ENCODE measurements around the gene ZNF407.
A peak's percentile ranks its signal among the peaks of the same experiment; 100 is the strongest.
"Not testable (repeated sequence)": the region's sequence is repeated elsewhere in the genome, so short reads cannot be mapped to it uniquely, and the experiment has no call there.

Gene ZNF407

DNA sequence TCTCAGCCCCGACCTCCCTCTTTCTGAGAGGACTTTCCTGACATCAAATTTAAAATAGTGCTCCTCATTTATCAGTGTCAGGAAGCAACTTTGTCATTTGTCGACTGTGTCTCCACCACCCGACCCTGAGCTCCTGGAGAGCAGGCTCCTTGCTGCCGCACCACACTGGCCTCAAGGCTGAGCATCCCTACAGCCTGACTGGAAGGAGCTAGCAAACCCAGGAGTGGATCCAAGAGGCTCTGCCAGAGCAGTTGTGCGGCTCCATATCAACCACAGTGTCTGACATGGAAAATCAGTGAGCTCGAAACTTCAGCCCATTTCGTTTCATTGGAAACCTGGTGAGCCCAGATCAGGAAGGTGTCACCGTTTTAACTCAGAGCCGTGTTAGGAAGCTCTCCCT is 486.1 kb downstream of the ZNF407 start:
- DNase-seq = peak; percentile 0

DNA sequence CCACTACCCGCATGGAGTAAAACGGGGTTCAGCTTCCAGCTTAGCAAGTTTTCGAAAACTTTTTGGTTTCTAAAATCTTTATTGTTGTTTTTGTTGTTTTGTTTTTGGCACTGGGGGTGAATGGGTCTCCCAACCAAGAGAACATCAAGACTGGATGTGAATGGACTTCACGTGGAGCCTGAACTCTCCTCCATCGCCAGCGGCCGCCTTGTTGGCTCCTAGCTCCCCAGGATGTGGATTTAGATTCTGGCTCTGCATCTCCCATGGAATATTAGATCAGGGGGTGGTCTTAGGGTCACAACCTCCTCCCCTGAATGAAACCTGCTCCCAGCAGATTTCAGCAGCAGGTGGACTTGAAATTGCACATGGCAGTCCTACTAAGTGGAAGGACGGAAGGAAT is 488.0 kb downstream of the ZNF407 start:
- DNase-seq = not testable (repeated sequence)

DNA sequence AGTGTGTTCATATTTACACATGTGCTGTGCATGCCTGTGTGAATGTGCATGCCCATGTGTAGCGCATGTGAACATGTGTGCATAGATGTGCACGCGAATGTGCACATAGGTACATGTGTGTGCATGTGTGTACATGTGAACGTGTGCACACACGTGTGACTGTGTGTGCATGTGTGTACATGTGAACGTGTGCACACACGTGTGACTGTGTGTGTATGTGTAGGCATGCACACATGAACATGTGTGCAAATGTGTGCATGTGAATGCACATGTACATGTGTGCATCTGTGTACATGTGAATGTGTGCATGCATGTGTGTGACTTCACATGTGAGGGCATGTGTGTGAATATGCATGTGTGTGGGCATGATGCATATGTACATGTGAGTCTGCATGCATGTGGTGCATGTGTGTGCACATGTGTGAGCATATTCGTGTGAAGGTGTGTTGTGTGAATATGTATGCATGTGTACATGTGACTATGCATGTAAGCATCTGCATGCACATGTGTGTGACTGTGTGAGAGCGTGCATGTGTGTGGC is 488.9 kb downstream of the ZNF407 start:
- no peak for DNase-seq

DNA sequence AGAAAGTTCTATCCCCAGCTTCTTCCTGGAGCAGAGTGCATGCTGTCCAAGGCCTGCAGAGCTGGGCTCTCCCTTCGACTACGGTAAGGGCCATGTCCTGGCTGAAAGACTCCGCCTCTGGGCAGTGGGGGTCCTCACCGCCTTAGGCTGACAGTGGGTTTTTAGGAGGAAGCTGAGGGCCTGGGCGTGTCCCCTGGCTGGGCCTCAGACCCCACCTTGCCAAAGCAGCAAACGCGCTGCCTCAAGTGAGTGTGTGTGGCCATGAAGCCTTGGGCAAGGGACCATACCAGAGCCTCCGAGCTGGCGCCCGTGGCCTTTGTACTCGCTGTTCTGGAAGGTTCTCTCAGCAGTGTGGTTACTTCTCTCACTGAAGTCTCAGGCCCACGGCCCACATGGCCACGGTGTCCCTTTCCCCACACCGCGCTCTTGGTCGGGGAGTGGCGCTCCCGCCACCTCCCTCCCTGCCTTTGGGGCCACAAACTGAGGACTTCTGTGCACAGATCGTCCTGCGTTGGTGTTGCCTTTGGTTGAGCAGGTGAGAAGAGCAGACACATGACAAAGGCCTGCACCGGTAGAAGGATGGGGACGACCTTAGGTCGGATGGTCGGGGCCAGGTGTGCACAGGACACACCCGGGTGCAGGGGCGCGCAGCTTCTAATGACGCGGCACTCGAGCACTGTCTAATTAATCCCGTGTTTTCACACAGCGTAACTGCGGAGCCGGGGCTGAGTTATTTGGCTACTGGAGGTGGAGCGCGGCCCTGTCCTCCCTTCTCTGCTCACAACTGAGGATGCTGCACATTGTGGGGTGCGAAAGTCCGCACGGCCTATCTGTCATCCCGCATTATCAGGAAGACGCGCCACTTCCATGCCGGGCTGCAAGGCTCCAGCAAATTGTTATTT is 489.7 kb downstream of the ZNF407 start:
- DNase-seq = peak; percentile 6

DNA sequence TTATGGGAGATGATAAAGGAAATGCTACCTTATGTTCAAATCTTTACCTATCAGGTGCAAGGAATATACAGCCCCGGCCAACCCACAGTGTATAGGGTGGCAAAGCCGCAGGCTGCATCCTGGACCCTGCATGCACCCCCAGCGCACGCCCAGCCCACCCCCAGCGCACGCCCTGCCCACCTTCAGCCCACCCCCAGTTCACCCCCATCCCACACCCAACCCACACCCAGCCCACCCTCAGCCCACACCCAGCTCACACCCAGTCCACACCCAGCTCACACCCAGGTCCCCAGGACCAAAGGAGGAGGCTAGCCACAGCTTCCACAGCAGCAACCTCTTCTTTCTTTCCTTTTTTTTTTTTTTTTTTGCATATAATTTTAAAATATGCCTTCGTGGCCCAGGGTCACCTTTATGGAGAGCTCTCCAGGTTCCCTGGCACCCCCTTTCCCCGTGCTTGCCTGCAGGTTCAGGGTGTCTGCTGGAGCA is 490.4 kb downstream of the ZNF407 start:
- no peak for DNase-seq

DNA sequence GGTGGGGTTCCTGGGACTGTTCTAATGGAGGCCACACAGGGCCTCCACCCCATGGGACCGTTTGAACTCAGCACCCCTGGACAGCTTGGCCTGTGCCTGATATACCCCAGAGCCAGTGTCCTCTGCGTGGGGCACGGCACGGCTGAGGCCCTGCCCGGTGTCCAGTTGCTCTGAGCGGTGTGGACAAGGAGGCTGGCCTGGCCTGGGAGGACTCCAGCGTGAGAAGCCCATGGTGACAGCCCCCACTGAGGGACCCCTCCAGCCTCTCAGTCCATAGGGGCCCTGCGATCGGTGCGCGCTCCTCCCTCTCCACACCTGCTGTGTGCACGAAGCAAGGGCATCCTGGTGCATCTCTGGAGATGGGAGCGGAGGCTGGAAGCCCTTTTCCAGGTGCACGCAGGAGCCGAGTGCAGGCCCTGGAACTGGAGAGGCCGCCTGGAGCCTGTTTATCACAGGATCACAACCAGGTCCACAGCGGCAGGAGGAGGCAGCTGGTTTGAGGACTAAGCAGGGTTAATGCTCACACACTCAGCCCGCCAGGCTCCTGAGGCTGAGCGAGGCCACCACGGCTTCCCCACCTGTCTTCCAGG is 491.0 kb downstream of the ZNF407 start:
- peak; percentile 4 for DNase-seq

DNA sequence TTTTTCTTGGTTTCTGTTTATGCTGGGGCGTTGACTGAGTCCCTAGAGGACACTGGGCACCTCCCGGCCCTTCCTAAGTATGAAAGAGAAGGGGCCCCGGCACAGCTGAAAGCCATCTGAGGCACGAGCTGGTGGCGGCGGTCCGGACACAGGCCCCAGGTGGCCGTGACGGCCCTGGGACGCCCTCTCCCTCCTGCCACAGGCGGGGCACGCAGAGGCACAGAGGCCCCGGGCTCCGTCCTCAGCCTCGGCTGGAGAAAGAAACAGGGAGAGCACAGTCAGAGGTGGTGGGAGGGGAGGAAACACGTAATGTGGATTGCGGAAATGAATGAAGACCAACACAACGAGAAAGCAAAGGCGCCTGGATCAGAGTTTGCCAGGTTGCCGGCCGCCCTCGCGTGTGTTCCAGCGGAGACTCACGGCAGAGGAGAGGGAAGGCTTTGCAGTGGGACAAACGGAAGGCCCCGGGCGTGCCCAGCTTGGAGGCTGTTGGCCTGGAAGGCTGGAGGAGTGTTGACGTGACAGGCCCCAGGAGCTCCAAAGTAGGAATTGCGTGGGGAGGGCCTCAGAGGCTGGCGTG is 492.2 kb downstream of the ZNF407 start:
- DNase-seq = peak; percentile 13

DNA sequence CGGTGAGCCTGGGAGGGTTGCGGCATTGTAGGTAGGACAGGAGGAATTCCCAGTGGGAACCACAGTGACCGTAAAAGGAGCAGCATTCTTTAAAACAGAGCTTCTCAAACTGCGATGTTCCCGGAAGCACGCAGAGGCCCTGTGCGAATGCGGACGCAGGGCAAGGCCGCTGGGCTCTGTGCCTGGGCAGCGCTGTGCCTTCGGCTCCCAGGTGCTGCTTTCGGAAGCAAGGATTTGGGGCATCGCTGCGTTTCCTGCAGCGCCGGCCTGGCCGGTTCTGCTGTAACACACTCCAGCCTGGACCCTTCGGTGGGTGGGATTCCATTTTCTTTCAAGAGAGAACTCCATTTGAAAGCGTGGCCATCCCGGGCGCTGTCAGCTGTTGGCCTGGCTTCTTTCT is 492.7 kb downstream of the ZNF407 start:
- no peak for DNase-seq

DNA sequence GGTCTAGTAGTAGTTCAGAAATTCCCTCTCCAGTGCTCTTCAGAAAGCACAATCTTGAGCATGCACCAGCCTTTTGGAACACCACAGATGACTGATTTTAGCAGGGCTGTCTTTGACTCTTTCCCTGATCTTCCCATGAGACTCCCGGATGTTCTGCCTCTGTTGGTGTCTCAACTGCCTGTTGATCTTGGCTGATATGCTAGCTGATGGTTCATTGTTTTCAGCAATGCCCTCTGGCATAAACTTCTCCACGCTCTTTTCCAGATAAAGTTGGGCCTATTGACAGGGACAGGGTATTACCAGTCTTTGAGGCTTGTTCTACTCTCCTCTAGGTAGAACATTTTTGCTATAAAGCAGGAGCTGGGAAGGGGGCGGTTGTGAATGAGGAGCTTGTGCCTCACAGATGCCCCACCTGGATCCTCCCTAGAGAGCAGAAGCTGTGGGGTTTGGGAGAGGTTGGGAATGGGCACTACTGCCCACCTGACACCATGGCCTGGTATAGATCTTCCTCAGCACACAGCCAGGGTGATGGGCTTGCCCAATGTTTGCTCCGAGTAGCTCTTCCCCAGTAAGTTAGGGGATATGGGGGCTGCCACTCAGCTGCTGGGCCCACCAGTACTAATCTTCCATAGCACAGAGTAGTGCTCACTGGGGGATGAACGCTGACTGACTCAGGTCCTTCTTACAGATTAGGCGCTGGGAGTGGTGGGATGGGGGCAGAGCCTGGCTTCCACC is 500.0 kb downstream of the ZNF407 start:
- peak; percentile 13 for DNase-seq

DNA sequence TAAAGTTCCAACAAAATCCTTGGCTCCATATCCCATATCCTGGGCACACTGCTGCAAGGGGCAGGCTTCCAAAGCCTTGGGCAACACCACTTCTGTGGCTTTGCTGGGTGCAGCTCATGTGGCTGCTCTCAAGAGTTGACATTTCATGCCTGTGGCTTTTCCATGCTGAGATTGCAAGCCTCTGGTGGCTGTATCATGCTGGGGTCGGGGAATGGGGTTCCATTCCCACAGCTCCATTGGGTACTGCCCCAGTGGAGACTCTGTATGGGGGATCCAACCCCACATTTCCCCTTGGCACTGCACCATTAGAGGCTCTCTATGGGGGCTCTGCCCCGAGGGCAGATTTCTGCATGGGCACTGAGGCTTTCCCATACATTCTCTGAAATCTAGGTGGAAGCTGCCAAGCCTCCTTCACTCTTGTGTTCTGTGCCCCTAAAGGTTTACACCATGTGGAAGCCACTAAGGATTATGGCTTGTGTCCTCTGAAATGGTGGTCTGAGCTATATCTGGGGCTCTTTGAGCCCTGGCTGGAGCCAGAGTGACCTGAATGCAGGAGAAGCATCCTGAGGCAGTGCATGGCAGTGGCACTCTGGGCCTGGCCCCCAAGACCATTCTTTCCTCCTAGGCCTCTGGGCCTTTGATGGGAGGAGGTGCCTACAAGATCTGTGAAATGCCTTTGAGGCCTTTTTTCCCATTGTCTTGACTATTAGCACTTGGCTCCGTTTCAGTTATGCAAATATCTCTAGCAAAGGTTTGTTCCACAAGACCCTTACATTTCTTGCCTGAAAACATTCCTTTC is 503.4 kb downstream of the ZNF407 start:
- DNase-seq = peak; percentile 3

DNA sequence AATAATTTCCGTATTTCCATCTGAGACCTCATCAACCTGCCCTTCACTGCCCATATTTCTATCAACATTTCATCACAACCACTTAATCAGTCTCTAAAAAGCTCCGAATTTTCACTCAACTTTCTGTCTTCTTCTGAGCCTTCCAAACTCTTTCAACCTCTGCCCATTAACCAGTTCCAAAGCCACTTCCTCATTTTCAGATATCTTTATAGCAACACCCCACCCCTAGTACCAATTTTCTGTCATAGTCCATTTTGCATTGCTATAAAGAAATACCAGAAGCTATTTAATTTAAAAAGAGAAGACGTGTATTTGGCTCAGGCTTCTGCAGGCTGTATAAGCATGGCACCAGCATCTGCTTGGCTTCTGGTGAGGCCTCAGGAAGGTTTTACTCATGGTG is 504.2 kb downstream of the ZNF407 start:
- no peak for DNase-seq

DNA sequence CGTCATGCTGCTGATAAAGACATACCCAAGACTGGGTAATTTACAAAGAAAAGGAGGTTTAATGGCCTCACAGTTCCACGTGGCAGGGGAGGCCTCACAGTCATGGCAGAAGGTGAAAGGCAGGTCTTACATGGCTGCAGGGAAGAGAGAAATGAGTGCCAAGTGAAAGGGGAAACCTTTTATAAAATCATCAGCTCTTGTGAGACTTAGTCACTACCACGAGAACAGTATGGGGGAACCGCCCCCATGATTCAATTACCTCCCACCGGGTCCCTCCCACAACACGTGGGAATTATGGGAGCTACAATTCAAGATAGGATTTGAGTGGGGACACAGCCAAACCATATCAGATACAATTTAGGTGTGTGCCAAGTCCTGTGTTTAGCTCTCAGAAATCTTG is 506.4 kb downstream of the ZNF407 start:
- peak; percentile 6 for DNase-seq

DNA sequence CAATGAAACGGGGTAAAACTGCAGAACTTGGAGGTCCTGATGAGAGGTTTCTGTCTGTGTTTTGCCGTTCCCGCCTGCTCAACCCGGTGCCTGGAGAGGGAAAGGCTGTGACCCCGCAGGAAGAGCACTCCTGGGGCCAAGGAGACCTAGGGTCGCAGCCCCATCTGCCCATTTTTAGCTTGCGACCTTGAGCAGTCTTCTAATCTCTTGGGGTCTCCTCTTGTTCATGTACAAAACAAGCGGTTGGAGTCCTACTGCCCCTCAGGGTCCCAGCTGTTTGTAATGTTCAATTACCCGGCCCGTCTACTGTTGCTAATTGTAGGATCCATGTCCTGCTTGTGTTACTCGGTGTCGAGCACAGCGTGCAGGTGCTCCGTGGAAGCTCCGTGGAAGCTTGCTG is 506.8 kb downstream of the ZNF407 start:
- DNase-seq = peak; percentile 5

DNA sequence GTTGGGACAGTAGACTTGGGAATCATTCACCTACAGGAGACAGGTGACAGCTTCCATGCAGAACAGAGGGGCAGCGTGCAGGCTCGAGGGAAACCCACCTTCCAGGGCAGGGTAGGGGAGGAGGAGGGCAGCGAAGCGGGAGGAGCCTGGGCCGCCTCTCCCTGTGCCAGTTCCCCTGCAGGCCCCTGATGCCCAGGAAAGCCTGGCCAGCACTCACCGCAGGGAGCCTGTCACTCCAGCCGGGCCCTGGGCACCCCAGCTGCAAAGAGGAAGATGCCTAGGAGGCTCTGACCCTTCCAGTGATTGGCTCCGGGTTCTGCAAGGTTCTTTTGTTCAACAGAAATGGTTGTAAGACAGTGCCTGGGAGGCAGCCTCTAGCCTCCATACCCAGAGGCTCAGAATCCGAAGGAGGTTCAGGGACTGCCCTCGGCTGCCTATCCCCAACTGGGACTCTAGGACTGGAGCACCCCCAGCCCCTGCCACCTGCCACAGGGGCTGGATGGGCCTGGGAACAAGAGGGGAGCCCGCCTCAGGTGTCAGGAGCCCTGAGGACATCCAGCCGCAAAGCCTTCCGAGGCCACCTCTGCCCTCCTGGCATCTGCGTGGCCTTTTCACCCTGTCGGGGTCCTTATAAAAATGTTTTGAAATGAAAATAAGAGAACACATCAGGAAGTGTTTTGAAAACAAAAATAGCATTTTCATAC is 508.0 kb downstream of the ZNF407 start:
- peak; percentile 11 for DNase-seq

DNA sequence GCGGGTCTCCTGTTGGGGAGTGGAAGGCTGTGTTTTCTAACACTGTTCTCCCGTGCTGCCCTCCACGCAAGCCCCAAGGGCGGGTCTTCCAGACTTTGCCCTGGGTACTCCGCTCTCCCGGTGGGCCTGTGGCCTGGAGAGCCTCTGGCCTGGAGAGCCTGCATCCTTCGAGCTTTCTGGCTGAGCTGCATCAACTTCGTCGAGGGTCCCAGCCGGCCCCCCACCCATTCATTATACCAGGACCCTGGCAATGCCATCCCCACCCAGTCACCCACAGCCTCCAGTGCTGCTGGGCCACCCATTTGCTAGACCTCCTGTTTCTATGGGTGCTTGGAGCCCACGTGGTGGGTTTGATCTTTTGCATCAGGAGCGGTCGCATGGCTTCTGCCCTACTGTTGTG is 509.1 kb downstream of the ZNF407 start:
- peak; percentile 11 for DNase-seq

DNA sequence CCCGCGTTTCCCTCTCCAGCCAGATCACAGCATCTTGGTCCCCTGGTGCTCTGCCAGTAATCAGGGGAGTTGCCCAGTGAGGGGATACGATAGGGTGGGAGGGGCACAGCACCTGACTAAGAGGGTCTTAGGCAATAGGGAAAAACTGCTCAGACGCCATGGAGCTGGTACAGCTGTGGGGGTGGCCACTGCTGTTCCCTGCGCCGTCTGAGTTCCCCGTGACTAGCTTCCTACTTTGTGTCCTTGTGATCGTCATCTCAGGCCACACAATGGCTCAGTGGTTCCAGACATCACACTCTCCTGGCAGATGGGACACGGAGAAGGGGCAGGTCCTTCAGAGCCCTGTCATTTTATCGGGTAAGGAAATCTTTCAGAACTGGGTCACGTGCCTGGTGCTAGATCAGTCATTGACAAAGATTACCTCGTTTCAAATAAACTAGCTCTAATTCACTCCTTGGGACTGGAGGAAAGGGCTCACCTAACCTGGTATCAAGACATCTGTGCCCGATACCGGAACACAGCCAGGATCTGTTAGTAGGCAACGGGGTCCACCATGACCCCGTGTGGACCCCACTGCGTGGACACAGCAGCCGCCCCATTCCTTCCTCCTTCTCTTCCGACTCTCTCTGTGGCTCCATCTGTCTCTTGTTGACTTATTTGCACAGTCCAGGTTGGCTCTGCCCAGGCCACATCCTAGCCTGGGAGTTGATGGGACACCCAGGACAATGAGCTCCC is 509.7 kb downstream of the ZNF407 start:
- peak; percentile 1 for DNase-seq

DNA sequence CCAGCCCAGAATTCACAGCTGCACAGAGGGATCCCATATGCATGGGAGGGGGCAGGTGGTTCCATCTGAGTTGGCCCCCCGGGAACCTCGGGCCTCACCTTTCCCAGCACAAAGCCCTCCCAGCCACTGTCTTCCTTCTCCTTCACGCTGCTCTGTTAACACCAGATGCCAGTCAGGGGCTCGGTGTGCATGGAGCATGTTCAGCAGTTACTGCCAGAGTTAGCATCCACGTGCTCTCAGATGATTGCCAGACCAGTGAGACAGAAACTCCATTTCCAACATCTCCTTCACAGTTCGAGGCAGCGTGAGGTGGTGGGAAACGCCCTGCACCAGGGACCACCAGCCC is 510.2 kb downstream of the ZNF407 start:
- peak; percentile 18 for DNase-seq

DNA sequence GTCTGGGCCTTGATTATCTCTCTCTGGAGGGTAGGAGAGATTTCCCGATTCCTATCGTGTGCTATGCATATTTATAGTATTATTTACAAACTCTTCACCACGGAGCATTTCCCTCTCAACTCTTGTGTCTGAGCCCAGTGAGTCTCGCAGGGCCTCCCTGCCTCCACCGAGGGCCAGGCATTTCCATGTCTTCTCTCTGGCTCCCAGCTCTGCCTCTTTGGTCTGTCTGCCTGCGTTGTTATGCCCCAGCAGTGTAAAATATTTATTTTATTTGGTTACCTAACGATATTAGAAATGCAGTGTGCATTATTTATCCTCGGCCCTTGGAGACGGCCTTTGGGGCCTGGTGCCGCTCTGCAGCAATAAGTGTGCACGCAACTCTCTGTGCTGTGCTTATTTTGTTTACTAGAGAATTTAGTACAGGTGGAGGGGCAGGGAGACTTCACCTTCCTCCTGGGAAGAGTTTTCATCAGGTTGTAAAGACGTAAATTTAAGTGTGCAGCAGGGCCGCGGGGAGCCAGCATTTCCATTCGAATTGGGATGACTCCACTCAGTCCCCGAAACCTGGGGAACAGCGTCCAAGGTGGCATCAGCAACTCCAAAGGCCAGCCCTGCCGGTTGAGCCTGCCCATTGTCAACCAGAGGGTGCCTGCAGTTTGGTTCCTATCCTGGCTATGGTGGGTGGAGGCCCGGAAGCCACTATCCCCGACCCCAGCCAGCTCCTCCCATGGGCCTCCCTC is 511.1 kb downstream of the ZNF407 start:
- DNase-seq = peak; percentile 7

DNA sequence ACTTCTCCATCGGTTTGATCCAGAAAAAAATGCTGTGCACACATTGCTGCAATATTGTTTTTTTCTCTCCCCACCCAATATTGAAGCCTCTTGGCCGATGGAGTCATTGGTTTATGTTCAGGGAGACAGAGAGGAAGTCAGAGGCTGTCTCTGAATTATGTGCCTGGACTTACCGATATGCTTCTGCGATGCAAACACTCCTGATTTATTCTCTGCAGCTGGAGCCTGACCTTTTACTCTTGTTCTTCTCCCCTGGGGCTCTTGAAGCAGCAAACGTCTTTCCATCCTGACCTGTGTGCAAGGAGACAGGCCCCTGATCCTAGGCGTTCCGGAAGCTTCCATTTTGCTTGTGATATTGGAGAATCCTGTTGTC is 511.6 kb downstream of the ZNF407 start:
- DNase-seq = no peak

DNA sequence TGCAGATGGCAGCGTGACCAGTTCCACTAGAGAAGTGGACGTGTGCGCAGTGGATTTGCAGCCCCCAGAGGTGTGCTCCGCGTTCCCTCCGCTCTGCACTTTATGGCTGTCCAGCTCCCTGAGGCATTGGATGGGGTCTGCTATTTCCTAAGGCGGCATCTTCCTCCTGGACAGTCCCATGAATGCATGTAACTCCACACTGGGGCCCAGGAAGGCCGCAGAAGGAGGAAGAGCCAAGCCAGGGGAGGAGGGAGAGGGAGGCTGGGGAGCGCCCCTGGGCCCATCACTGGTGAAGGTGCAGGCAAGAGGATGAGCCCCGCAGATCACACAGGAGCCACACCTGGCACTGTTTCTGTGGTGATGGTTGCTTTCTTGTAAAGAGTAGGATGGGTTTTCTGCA is 512.1 kb downstream of the ZNF407 start:
- DNase-seq = peak; percentile 13
